NCI-H460 (cell line): ENCODE data around the gene IL36G. TPM values are rescaled to one million over a fixed set of nuclear protein-coding genes. Genes with fewer than 3 reads are reported as not detected.
A peak's percentile ranks its signal among the peaks of the same experiment; 100 is the strongest.
"Not testable (repeated sequence)": the region's sequence is repeated elsewhere in the genome, so short reads cannot be mapped to it uniquely, and the experiment has no call there.

Experiments
- DNase-seq: peaks from one replicate; pipeline ENCODE4 v3.0.0-alpha.2; 2016; ENCODE audit warnings: low read depth; ENCODE audit errors: extremely low read depth
- polyA plus RNA-seq: library from polyadenylated mRNA; depleted of rRNA; stranded (reverse); fragments of >200 nt; gene quantifications from 2 replicates; pipeline ENCODE4 v1.2.3, GENCODE V29; 2014; cell fraction: nucleus; rRNA removed
- total RNA-seq: library from RNA; depleted of rRNA; stranded (reverse); fragments of >200 nt; shearing (Covaris generic); gene quantifications from 2 replicates; pipeline ENCODE4 v1.2.3, GENCODE V29; 2014; rRNA removed

IL36G gene
- not detected in 2 replicates for total RNA-seq
- polyA plus RNA-seq = not detected in 2 replicates

DNA sequence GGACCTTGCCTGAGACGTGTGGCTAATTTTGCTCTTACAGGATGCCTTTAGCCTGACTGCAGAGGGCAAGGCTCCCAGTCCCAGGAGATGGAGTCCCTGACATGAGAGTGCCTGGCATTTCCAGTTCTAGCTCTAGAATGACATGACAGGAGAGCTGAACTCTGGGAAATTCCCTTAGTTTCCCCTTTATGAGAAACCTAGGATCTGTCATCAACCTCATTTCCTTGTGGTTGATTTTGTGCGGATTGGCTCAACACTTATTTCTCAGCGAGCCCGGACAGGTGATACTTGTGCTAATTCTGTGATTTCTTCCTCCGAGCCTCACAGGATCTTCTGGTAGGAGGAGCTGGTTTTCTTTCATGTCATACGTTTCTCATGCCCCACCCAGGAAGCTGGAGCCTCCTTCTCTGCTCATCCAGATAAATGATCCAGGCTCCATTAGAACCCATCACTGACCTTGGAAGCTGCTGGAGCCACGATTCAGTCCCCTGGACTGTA, at the start of gene IL36G:
Gene IL36G, plus strand, starts transcription at position 448 of the 498 bp plus-strand sequence. CDS start 633 bp downstream, outside the sequence.
- DNase-seq = no peak

- DNase-seq = no peak
These were observed 44.5 kb upstream of the IL36G start for GRCh38 chr2:112933261-112933660.

- not testable (repeated sequence) for DNase-seq
These were observed 43.7 kb upstream of the IL36G start for GRCh38 chr2:112934117-112934516.

DNA sequence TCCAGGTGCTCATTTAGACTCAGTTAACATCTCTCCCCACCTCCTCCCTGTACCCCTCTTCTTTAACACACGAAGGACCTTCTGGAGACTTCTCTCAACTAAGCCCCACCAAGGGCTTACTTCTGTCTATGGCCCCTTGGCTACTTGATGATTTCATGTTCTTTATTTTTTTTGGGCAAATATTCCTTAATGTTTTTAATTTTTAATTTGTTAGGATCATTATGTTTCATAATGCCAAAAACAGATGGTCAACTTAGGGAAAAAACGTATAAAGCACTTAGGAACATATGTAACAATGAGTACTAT, 40.9 kb upstream of the IL36G start:
- no peak for DNase-seq

- DNase-seq = no peak
These were observed 38.9 kb upstream of the IL36G start for GRCh38 chr2:112938904-112939303.

- DNase-seq = no peak
These were observed 38.4 kb upstream of the IL36G start for GRCh38 chr2:112939425-112939824.

DNA sequence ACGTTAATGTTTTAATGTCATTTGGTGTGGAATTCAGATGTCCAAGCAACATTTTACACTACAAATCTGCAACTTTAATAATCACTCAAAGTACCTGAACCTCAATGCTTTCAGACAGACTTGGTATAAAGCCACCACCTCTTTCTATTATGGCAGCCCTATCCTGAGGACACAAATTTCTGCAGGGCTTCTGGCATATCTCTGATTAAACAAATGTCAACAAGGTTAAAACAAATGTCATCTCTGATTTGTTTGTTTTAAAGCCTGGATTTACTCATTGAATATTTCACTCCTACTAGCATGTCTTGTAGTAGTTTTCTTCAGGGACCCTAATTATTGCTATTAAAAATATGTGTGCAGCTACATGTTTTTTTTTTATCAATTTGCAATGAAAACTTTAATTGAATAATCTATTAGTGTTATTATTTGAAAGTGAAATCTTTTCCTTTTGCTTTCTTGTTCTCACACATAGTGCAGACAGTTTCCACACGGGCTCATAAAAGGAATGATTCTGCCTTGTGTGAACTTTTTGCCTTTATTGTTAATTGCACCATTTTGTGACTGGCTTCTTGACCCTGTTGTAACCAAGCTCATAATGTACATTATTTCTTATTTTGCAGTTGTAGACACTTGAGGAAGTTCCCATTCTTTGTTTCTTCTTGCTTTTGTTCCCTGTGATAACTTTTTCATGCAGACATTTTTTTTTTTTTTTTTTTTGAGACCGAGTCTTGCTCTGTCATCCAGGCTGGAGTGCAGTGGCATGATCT, 36.8 kb upstream of the IL36G start:
- DNase-seq = no peak

DNA sequence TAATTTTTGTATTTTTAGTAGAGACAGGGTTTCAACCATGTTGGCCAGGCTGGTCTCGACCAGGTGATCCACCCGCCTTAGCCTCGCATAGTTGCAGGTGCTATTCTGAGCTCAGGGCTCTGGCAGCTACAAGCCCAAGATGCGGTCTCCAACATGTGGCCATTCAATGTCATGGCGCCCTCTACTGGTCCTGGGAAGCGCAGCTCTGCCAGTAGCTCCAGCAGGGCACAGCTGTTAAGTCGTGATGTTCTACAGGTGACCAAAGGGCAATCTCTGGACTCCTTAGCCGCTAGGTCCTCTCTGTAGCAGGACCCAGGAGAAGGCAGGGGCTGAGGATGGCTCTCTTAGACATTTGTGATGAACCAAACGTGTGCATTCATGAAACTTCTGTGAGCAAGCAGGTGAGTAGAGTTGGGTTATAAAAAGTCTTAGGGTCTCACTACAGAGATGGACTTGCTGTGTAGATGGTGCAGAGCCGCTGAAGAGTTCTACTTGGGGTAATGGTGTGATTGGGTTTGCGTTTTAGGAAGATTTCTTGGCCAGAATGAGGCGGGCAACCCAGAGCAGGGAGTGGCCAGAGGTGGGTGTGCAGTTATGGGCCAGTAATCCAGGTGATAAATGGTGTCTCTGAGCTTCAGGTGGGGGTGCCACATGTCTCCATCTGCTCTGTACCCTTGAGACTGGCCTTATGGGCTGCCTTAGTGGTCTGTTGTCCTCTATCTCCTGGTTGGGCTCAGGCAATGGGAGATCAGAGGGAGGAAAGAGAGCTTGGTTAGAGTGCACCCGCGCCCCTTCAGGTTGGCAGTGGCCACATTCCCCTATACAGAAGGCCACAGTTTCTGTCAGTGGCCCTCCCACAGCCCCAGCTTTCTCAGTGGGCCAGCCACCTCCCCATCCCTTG, 35.8 kb upstream of the IL36G start:
- peak; percentile 72 for DNase-seq

DNA sequence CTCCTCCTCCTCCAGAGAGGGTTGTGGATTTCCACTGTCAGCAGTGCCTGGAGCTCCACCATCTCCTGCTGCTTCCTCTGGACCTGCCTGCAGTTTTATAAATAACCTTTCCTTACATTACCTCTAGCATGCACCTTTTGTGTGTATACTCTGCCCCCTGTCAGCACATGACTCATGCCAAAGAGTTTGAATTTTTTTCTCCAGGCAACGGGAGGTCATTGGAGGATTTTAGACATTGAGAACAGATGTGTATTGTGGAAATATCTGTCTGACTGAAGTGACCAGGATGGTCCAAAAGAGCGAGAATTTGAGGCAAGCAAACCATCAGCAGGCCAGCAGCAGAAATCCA, 35.2 kb upstream of the IL36G start:
- no peak for DNase-seq

GRCh38 chr2:112944971-112945370, 32.8 kb upstream of the IL36G start:
- no peak for DNase-seq

- DNase-seq = no peak
These were observed 31.7 kb upstream of the IL36G start for GRCh38 chr2:112946086-112946485.

- no peak for DNase-seq
These were observed 30.4 kb upstream of the IL36G start for GRCh38 chr2:112947374-112947773.

DNA sequence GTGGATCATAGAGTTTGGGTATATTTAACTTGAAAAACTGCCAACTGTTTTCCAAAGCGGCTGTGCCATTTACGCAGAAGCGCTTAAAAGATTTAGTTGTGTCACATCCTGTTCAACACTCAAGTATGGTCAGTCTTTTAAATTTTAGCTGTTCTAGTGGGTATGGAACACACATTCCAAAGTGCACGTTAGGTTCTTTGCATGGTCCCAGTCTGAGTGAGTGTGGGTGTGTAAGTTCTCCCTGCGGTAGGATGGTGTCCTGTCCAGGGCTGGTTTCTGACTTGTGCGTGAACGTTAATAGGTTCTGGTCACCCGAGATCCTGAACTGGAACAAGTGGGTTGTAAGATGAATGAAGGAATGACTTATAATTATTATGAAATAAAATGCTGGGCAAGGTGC, 28.4 kb upstream of the IL36G start:
- DNase-seq = no peak

- no peak for DNase-seq
These were observed 23.4 kb upstream of the IL36G start for GRCh38 chr2:112954364-112954763.

- no peak for DNase-seq
These were observed 20.3 kb upstream of the IL36G start for GRCh38 chr2:112957511-112957910.

DNA sequence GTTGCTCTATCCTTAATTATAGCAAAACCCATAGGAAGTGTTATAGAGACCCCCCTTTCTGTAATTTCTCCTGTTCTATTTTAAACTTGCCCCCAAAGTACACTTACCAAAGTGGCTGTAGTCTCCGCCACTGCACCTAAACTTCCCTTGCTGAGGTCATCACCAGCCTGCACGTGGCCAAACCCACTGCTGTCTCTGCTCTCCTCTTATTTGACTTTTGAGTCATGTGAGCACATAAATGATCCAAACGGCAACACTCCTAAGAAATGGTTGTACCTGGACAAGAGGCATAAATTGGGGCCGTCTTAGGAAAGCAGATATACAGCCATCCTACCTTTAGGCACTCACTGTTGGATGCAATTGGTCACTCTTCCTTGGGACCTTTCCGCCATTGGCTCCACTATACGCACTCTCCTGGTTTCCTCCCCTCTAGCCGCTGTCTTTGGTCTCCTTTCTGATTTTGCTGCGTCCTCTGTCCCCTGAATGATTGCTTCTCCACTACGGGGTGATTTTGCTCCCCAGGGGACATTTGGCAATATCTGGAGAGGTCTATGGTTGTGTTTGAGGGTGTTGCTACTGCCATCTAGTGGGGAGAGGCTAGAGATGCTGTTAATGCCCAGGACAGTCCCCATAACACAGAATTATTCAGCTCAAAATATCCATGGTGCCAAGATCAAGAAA, 19.2 kb upstream of the IL36G start:
- peak; percentile 76 for DNase-seq

- no peak for DNase-seq
These were observed 18.5 kb upstream of the IL36G start for GRCh38 chr2:112959109-112959812.

DNA sequence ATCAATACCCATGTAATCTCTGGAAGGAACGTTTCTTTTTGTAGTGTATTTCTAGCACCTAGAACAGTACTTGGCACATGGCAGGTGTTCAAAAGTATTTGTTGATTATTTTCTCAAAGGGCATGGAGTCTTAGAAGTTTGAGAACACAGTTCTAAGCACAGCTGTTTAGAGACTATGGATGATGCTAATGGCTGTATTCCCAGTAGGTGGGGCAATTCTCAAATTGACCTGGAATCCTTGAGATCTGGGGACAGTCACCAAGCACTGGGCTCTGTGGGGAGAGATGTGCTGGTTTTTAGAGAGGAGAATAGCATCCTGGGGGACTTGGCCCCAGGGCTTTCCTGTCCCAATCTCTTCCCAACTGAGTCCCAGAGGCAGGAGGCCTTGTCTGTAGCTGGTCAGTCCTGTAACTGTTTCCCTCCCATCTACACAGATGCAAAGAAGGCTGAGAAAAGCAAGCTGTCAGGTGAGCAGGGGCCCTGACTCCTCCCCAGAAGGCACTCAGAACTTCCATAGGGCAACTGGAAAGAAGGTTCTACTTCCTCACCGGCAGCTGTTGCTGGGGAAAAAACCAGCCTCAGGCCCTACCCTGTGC, 17.5 kb upstream of the IL36G start:
- no peak for DNase-seq

DNA sequence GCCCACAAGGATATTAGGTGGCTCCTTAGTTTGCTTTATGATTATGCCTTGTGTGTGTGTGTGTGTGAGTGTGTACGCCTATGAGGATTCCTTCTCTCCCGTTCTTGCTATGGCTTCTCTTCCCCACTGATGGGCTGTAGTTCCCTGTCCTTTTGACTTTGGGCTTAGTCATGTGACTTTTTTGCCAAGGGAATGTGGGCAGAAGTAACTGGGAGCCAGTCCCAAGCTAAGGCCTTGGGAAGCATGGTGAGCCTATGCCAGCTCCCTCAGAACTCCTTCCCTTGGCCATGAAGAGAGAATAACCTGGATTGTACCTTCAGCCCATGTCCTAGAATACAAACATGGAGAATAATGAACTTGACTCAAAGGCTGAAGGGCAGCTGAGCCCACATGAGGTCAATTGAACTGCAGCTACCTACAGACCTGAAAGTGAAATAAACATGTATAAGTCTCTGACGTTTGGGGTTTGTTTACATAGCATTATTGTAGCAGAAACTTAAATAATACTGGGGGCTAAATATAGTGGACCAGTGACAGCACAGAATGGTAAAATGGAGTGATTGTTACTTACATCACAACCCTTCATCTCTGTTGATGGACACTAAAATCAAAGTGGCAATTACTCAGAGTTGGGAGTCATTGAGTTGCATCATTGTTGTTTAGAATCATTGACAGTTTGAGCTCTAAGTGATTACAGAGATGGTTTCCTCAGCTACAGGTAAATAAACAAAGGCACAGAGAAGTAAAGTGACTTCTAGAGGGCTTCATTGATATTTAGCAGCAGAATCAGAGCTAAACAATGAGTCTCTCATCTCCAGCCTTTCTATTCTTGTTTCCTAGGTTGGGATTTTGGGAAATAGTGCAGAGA, 15.3 kb upstream of the IL36G start:
- DNase-seq = no peak
